DMS114 treated with DMSO at 0.1 percent for 48 hours (cell line): ENCODE measurements around the gene CYP4X1.
A peak's percentile ranks its signal among the peaks of the same experiment; 100 is the strongest.
"Not testable (repeated sequence)": the region's sequence is repeated elsewhere in the genome, so short reads cannot be mapped to it uniquely, and the experiment has no call there.

Experiments used
- DNase-seq: peaks from one replicate; lab custom pipeline; 2025; ENCODE audit not compliant: unreplicated experiment; lab: John Stamatoyannopoulos, UW

CYP4X1 gene, protein sequence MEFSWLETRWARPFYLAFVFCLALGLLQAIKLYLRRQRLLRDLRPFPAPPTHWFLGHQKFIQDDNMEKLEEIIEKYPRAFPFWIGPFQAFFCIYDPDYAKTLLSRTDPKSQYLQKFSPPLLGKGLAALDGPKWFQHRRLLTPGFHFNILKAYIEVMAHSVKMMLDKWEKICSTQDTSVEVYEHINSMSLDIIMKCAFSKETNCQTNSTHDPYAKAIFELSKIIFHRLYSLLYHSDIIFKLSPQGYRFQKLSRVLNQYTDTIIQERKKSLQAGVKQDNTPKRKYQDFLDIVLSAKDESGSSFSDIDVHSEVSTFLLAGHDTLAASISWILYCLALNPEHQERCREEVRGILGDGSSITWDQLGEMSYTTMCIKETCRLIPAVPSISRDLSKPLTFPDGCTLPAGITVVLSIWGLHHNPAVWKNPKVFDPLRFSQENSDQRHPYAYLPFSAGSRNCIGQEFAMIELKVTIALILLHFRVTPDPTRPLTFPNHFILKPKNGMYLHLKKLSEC

GRCh38 chr1:47023268-47024140, at the start of gene CYP4X1:
Gene CYP4X1 (plus strand): TSS chr1:47023669. CDS start chr1:47023818, 149 bp downstream.
- DNase-seq = peak; percentile 14

DNA sequence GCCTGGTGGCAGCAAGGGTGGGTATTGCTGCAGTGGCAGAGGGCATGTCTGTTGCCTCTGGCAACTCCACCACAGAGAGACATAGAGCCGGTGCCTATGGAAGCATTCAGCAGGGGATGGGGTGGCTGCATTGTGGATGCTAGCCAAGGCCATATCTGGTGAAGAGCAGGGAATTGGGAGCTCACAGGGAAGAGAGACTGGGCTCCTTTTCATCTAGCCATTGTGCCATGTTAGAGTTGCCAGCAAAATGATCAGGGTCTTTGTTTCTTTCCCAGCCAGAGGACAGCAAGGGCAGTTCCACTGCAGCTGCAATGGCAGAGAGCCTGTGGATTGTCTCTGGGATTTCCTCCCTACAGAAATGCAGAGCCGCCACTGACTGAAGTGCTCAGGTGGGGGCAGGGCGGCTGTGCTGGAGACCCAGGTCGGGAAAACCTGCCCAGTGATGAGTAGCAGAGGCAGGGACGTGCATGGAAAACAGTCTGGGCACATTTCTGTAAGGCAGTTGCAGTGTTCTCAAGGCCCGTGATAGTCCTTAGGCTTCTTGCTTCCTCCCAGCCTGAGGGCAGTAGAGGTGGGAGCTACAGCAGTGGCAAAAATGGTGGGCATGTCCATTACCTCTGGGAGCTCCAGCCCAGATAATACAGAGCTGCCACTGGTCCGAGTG, 40.2 kb upstream of the CYP4X1 start:
- DNase-seq = no peak

DNA sequence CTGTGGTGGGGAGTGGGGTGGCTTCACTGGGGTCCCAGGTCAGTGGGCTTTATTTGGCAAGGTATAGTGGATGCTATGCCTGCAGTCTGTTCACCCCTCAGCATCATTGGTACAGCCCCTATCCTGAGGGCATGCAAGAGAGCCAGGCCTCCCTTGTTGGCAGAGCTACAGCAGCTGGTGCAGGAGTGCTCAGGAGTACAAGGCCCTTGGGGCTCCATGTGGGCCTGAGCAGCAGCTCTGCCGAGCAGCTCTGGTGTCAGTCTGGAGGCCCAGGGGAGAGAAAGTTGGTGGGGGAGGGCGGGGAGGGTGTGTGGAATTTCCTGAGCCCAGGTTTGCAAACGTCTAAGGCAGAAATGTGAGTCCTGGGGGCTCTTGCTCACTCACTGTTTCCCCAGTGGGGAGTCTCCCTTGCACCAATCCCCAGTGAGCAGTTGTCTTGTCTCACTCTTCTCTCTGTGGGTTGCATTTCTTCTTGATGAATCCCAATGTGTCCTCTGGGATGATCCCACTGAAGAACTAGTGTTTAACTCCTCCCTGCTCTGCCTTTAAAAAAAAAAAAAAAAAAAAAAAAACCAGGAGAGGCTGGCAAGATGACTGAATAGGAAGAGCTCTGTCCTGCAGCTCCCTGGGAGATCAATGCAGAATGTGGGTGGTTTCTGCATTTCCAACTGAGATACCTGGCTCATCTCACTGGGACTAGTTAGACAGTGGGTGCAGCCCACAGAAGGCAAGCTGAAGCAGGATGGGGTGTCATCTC, 39.5 kb upstream of the CYP4X1 start:
- no peak for DNase-seq

- not testable (repeated sequence) for DNase-seq
Measured at GRCh38 chr1:46990541-46990940, 32.9 kb upstream of the CYP4X1 start.

DNA sequence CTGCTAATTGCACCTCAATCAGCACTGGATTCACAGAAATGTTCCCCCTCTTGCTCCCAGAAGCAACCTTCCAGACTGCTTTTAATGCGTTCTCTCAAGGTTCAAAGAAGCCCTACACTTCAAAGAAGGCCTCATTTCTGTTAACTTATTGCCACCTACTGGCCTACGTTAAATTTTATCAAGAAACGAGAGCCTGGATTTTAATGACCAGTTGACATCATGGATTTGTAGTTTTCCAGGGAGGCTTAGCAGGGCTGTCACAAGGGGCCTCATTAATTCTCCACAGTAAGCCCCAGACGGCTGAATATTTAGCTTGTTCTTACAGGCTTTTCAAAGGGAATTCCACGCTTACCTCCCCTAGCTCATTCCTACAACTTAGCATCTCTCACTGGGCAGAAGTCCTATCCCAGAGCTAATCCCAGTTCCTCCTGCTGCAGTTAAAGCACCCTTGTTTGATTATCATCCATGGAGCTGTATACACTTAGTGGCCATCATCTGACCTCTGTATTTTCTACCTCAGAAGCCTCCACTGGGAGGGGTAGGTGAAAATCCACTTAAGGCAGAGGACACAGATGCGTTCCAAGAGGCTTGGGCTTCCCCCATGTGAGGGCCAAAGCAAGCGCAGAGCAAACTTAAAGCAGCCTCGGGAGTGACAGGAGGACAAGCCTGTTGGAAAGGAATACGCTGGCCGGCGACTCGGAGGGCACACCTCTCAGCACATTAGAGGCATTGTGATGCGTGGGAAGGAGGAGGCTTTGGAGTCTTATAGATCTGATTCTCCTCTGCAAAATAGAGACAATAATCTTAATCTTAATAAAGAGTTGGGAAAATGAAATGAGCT, 32.2 kb upstream of the CYP4X1 start:
- DNase-seq = peak; percentile 22

DNA sequence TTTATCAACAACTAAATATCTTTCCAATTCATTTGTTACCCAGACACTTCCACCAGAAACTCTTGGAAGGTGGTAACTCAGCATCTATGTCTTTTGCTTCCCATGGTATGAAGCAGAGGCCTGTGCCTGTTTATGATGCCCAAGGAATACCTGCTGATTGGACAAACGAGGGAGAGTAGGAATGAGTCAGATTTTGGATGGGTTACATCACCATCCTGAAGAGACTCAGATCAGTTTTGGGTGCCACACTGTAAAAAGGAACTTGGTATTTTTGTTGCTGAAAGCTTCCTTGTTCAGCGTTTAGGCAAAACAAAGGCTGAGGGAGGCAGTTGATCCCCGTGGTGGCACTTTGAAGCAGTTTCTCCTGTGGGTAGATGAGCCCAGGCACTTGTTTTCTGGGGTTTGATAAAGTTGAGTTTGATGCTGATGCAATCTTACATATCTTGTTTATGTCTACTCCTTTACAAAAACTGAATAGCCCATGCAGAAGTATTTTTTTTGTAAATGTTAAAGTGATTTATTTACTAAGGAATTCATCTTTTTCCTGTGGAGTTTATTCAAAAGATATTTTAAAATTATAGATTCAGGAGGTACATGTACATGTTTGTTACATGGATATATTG, 26.7 kb upstream of the CYP4X1 start:
- DNase-seq = no peak

DNA sequence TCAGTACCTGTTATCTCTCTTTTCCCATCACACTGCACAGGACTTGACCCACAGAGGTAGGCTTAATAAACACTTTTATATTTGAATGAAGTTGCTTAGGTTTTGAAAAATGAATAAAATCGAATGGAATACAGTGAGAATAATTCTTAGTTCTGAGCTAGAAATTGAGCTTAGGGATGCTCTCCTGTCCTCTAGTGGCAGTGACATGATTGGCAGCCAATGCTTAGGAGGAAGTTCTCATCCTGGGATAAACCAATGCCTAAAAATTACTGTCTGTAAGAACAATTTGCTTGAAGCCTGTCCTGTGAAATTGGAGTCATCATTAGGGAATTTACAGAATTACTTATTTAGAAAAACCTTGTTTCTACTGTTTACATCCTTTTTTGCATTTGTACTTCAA, 21.3 kb upstream of the CYP4X1 start:
- no peak for DNase-seq

DNA sequence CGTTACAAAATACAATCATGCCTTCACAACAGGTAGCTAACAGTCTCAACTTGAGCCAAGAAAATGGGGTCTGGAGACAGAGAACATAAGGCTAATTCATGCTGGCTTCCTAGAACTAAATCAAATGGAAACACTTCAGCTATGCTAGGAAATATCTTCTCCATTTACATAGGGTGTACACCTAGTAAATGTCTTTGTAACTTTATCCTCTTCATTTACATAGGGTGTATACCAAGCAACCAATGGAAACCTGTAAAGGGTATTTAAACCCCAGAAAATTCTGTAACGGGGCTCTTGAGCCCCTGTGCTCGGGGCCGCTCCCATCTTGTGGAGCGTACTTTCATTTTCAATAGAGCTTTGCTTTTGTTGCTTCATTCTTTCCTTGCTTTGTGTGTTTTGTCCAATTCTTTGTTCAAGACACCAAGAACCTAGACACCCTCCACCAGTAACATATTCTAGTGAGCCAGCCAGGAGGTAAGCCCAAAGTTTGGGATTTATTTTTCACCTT, 19.5 kb upstream of the CYP4X1 start:
- no peak for DNase-seq

DNA sequence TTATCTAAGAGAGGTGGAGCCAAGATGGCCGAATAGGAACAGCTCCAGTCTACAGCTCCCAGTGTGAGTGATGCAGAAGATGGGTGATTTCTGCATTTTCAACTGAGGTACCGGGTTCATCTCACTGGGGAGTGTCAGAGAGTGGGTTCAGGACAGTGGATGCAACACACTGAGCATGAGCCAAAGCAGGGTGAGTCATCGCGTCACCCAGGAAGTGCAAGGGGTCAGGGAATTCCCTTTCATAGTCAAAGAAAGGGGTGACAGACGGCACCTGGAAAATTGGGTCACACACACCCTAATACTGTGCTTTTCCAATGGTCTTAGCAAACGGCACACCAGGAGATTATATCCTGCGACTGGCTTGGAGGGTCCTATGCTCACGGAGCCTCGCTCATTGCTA, 17.0 kb upstream of the CYP4X1 start:
- not testable (repeated sequence) for DNase-seq

GRCh38 chr1:47013293-47013692, 10.2 kb upstream of the CYP4X1 start:
- DNase-seq = no peak

- DNase-seq = no peak
Measured at GRCh38 chr1:47021070-47021469, 2.4 kb upstream of the CYP4X1 start.

- DNase-seq = no peak
Measured at GRCh38 chr1:47024141-47024801, 802 bp downstream of the CYP4X1 start.

GRCh38 chr1:47030170-47030805, 6.8 kb downstream of the CYP4X1 start:
- DNase-seq = no peak

GRCh38 chr1:47031059-47031458, 7.6 kb downstream of the CYP4X1 start:
- DNase-seq = no peak

- no peak for DNase-seq
Measured at GRCh38 chr1:47031585-47031984, 8.1 kb downstream of the CYP4X1 start.

DNA sequence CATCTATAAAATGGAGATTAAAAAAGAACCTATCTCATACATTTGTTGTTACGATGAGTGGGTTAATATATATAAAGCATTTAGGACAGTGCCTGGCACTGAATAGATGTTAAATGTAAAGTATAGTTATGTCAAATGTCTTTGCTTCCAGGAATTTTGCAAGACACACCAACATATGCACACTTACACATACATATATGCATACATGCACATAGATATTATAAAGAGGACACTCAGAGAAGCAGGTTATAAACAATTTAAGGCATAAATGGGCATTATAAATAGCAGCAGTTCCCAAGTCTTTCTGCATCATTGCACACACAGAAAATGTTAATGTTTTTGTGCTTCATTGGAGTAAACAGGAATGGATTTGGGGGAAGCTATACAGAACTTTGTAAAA, 13.3 kb downstream of the CYP4X1 start:
- no peak for DNase-seq

DNA sequence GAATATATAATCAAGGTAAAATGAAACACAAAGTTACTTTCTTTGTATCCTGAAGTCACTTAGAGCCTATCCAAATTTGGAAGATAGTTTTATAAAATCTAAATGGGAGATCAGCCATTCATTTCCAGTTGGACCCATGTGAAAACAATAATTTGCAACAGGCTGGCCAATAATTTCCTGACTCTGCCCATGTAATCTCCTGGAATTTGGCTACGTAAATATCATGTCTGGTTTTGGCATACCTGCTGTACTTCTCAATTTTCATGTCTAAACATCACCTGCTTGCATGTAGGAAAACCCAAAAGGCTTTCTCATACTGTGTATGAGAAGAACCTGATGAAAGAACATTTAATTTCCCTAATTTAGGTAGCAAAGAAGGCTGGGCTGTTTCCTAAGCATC, 35.9 kb downstream of the CYP4X1 start:
- DNase-seq = no peak

DNA sequence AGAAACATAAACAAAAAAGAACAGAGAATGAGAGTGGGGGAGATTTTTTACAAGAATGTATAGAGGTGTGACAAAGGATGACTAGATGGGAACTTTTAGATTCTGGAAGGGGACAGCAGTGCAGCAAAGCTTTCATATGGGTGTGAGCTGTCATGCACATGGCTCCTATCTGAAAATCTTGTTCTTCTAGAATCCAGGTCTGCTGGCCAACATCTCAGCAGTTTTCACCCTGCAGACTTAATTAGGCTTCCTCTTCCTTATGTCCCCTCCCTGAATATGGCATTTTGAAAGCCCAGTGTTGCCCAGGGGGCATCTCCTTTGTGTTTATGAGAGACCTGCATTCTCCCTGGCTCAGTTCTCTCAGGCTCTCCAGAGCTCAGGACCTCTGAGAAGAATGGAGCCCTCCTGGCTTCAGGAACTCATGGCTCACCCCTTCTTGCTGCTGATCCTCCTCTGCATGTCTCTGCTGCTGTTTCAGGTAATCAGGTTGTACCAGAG, 43.7 kb downstream of the CYP4X1 start, which contains the start of gene CYP4Z1:
CYP4Z1 (plus strand) TSS at position 135 of the 498 bp plus-strand sequence; CDS start at position 395, 260 bp downstream.
- no peak for DNase-seq
